ENCODE results near the gene LSM4. TPM values are rescaled to one million over a fixed set of nuclear protein-coding genes. Genes with fewer than 3 reads are reported as not detected.
A peak's percentile ranks its signal among the peaks of the same experiment; 100 is the strongest.

LSM4 gene
- total RNA-seq, 1 donor from 2014 or later: 196 TPM

DNA sequence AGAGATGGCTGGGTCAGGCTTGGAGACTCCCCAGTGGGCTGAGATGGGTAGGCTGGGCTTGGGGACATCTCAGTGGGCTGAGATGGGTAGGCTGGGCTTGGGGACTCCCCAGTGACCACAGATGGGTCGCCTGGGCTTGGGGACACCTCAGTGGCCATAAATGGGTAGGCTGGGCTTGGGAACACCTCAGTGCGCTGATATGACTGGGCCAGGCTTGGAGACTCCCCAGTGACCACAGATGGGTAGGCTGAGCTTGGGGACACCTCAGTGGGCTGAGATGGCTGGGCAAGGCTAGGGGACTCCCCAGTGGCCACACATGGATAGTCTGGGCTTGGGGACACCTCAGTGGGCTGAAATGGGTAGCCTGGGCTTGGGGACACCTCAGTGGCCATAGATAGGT lies 61.4 kb downstream of the LSM4 start:
- H3K36me3 Mint-ChIP-seq: peaks cover 6% of the 10 kb centered on the region
- no peak for DNase-seq (ENCODE audit: extremely low spot score, unreplicated experiment)
- H3K4me1 Mint-ChIP-seq (ENCODE audit: unreplicated experiment): no peaks in the 10 kb centered on the region
- no peaks in the 10 kb centered on the region for H3K27me3 Mint-ChIP-seq
- no peaks in the 10 kb centered on the region for H3K9me3 Mint-ChIP-seq
- H3K27ac Mint-ChIP-seq: no peak overlapping the region
- TF ChIP-seq, protein P1, sequence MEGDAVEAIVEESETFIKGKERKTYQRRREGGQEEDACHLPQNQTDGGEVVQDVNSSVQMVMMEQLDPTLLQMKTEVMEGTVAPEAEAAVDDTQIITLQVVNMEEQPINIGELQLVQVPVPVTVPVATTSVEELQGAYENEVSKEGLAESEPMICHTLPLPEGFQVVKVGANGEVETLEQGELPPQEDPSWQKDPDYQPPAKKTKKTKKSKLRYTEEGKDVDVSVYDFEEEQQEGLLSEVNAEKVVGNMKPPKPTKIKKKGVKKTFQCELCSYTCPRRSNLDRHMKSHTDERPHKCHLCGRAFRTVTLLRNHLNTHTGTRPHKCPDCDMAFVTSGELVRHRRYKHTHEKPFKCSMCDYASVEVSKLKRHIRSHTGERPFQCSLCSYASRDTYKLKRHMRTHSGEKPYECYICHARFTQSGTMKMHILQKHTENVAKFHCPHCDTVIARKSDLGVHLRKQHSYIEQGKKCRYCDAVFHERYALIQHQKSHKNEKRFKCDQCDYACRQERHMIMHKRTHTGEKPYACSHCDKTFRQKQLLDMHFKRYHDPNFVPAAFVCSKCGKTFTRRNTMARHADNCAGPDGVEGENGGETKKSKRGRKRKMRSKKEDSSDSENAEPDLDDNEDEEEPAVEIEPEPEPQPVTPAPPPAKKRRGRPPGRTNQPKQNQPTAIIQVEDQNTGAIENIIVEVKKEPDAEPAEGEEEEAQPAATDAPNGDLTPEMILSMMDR (conservative IDR thresholded peaks at IDR 0.05): no peak
- H3K4me3 Mint-ChIP-seq: no peak overlapping the region

GRCh38 chr19:18259893-18260292 lies 63.0 kb downstream of the LSM4 start:
- Mint-ChIP-seq H3K27me3 (peaks cover 3% of the 10 kb centered on the region), H3K4me1 (ENCODE audit: unreplicated experiment) (no peaks in the 10 kb centered on the region), H3K36me3 (no peaks in the 10 kb centered on the region), H3K27ac (no peak overlapping the region), H3K4me3 (no peak overlapping the region), H3K9me3 (no peaks in the 10 kb centered on the region)
- TF ChIP-seq, protein P1 (conservative IDR thresholded peaks at IDR 0.05): no peak
- DNase-seq (ENCODE audit: extremely low spot score, unreplicated experiment): no peak

DNA sequence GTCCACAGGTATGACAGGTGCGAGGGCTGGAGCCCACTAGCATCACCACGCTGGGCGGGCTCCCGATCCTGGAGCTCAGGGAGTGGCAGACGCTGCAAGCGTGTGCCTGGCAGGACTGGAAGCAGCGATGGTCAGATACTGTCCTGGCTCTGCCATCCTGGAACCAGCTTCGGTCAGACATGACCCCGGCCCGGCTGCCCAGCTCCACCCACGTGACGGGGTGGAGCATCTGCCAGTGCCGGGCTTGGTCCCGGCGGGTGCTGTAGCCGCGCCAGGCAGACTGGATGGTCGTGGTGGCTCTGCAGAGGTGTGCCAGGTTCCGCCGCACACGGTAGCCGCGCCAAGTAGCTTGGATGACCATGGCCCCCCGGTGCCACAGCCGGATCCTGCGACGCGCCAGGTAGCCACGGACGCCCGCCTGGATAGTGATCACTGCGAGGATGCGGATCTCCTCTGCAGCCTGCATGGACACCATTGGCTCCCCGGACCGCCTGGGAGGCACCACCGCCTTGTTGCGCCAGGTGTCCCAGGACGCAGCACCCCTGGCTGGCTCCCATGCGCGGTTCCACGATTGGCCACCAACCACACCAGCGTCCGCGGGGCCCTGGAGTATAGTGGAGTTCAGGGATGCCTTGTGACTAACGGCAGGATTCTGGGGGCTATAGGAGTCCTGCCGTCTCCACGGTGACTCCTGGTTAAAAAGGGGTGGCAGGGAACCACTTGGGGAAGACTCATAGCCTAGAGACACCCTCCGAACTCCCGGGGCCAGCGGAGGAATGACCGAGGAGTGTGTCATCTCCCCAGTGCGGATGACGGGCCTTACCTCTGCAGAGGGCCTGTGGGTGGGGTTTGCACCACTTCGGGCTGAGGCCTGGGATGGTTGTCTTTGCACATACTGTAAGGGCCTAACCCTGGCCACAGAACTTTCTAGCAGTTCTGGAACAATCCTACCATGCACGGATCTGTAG lies 65.1 kb downstream of the LSM4 start:
- Mint-ChIP-seq H3K27ac (no peak overlapping the region), H3K36me3 (no peaks in the 10 kb centered on the region)
- TF ChIP-seq, protein P1 (conservative IDR thresholded peaks at IDR 0.05): no peak

More for the DNA sequence above, 65.1 kb downstream of the LSM4 start:
- no peak overlapping the region for H3K4me3 Mint-ChIP-seq
- no peak for DNase-seq (ENCODE audit: extremely low spot score, unreplicated experiment)
- peaks cover 22% of the 10 kb centered on the region for H3K27me3 Mint-ChIP-seq
- no peaks in the 10 kb centered on the region for H3K4me1 Mint-ChIP-seq (ENCODE audit: unreplicated experiment)
- no peaks in the 10 kb centered on the region for H3K9me3 Mint-ChIP-seq

Small RNAs within 50 kb of the gene (microRNA-seq; reads per million reads assigned to microRNA genes)
- gene MIR3188: 15.7 reads per million, percentile 39 among the genes with 10 or more reads in this experiment

Other genes starting within 250 kb of the LSM4 start
- gene IL12RB1, start 236.1 kb downstream of the LSM4 start, total RNA-seq (ENCODE audit: low replicate concordance): not detected in 2 replicates
- gene MAST3, start 225.3 kb downstream of the LSM4 start, total RNA-seq (ENCODE audit: low replicate concordance): 11.0 and 14.1 TPM in 2 replicates
- gene PIK3R2, start 169.9 kb downstream of the LSM4 start, total RNA-seq (ENCODE audit: low replicate concordance): 41.4 and 47.0 TPM in 2 replicates
- gene IFI30, start 149.3 kb downstream of the LSM4 start, total RNA-seq (ENCODE audit: low replicate concordance): 20.2 and 22.8 TPM in 2 replicates
- 10.2 and 11.6 TPM in 2 replicates for gene MPV17L2, start 129.9 kb downstream of the LSM4 start, total RNA-seq (ENCODE audit: low replicate concordance)
- 6.7 and 8.7 TPM in 2 replicates for gene RAB3A, start 119.0 kb downstream of the LSM4 start, total RNA-seq (ENCODE audit: low replicate concordance)
- 0.33 and 0.89 TPM in 2 replicates for gene PDE4C, start 96.6 kb downstream of the LSM4 start, total RNA-seq (ENCODE audit: low replicate concordance)
- 7.8 and 10.2 TPM in 2 replicates for gene IQCN, start 48.6 kb downstream of the LSM4 start, total RNA-seq (ENCODE audit: low replicate concordance)
- 126 and 232 TPM in 2 replicates for gene JUND, start 41.5 kb downstream of the LSM4 start, total RNA-seq (ENCODE audit: low replicate concordance)
- 28.8 and 46.7 TPM in 2 replicates for gene PGPEP1, start 17.5 kb upstream of the LSM4 start, total RNA-seq (ENCODE audit: low replicate concordance)
- gene GDF15, start 63.1 kb upstream of the LSM4 start, total RNA-seq (ENCODE audit: low replicate concordance): 102 and 106 TPM in 2 replicates
- 0.19 TPM in 1 of 2 replicates, not detected in the other for gene LRRC25, start 74.5 kb upstream of the LSM4 start, total RNA-seq (ENCODE audit: low replicate concordance)
- gene SSBP4, start 96.3 kb upstream of the LSM4 start, total RNA-seq (ENCODE audit: low replicate concordance): 76.7 and 99.0 TPM in 2 replicates
- gene ISYNA1, start 115.1 kb upstream of the LSM4 start, total RNA-seq (ENCODE audit: low replicate concordance): 278 and 303 TPM in 2 replicates
- gene ELL, start 199.0 kb upstream of the LSM4 start, total RNA-seq (ENCODE audit: low replicate concordance): 13.6 and 16.7 TPM in 2 replicates
- 151 and 191 TPM in 2 replicates for gene FKBP8, start 220.5 kb upstream of the LSM4 start, total RNA-seq (ENCODE audit: low replicate concordance)
- 72.9 and 73.9 TPM in 2 replicates for gene KXD1, start 234.8 kb upstream of the LSM4 start, total RNA-seq (ENCODE audit: low replicate concordance)
- gene UBA52, start 248.8 kb upstream of the LSM4 start, total RNA-seq (ENCODE audit: low replicate concordance): 1,126 and 1,202 TPM in 2 replicates